DND-41 (cell line): ENCODE data around the gene PHF20.

Experiments
- EZH2 ChIP-seq: IDR thresholded peaks from 3 replicates; pipeline ENCODE4 v1.6.1; 2012; ENCODE audit warnings: borderline replicate concordance, low read depth, mild to moderate bottlenecking, moderate library complexity, low read length, inconsistent platforms; ENCODE audit not compliant: severe bottlenecking
- TF ChIP-seq, protein P1 (sequence below): IDR thresholded peaks from 2 replicates; pipeline ENCODE4 v1.5.1; 2012; ENCODE audit warnings: borderline replicate concordance, low read length, moderate library complexity, mild to moderate bottlenecking; ENCODE audit not compliant: poor library complexity, severe bottlenecking; ENCODE audit errors: extremely low read depth

DNA sequence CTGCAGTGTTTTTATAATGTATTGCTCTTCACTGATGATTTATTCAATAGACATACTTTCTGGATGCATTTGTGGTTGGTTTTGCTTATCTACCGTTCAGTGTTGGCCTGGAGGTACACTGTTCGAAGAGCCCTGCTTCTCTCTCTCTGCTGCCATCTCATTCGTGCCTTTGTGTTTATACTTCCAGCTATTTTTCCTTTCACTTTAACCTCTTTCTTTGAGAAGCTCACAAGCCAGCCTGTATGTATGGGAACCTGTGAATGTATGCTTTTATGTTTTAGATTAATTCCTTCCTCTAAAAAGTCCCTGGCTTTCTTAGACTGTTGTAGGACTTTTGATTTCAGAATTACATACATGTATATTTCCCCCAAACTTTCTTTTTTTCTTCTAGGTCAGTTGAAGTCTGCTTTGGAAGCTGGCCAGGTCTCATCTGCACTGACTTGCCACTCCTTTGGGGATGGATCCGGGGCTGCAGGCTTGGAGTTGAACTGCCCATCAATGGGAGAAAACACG, 99.5 kb downstream of the PHF20 start:
- TF ChIP-seq, protein P1, sequence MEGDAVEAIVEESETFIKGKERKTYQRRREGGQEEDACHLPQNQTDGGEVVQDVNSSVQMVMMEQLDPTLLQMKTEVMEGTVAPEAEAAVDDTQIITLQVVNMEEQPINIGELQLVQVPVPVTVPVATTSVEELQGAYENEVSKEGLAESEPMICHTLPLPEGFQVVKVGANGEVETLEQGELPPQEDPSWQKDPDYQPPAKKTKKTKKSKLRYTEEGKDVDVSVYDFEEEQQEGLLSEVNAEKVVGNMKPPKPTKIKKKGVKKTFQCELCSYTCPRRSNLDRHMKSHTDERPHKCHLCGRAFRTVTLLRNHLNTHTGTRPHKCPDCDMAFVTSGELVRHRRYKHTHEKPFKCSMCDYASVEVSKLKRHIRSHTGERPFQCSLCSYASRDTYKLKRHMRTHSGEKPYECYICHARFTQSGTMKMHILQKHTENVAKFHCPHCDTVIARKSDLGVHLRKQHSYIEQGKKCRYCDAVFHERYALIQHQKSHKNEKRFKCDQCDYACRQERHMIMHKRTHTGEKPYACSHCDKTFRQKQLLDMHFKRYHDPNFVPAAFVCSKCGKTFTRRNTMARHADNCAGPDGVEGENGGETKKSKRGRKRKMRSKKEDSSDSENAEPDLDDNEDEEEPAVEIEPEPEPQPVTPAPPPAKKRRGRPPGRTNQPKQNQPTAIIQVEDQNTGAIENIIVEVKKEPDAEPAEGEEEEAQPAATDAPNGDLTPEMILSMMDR: no peak
- no peak for TF ChIP-seq EZH2
